ENCODE results near the gene PRTG.
"Not testable (repeated sequence)": the region's sequence is repeated elsewhere in the genome, so short reads cannot be mapped to it uniquely, and the experiment has no call there.

The PRTG gene

GRCh38 chr15:55768670-55769185 lies 25.8 kb upstream of the PRTG start:
- TF ChIP-seq, protein P1, sequence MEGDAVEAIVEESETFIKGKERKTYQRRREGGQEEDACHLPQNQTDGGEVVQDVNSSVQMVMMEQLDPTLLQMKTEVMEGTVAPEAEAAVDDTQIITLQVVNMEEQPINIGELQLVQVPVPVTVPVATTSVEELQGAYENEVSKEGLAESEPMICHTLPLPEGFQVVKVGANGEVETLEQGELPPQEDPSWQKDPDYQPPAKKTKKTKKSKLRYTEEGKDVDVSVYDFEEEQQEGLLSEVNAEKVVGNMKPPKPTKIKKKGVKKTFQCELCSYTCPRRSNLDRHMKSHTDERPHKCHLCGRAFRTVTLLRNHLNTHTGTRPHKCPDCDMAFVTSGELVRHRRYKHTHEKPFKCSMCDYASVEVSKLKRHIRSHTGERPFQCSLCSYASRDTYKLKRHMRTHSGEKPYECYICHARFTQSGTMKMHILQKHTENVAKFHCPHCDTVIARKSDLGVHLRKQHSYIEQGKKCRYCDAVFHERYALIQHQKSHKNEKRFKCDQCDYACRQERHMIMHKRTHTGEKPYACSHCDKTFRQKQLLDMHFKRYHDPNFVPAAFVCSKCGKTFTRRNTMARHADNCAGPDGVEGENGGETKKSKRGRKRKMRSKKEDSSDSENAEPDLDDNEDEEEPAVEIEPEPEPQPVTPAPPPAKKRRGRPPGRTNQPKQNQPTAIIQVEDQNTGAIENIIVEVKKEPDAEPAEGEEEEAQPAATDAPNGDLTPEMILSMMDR (conservative IDR thresholded peaks at IDR 0.05), result no peak
- H3K27ac ChIP-seq, result no peak overlapping the region

GRCh38 chr15:55766676-55767075 lies 23.7 kb upstream of the PRTG start:
- no peak overlapping the region for H3K27ac ChIP-seq
- TF ChIP-seq, protein P1 (conservative IDR thresholded peaks at IDR 0.05), result no peak

GRCh38 chr15:55764398-55764797 lies 21.4 kb upstream of the PRTG start:
- TF ChIP-seq, protein P1 (conservative IDR thresholded peaks at IDR 0.05), result no peak
- H3K27ac ChIP-seq, result no peak overlapping the region

DNA sequence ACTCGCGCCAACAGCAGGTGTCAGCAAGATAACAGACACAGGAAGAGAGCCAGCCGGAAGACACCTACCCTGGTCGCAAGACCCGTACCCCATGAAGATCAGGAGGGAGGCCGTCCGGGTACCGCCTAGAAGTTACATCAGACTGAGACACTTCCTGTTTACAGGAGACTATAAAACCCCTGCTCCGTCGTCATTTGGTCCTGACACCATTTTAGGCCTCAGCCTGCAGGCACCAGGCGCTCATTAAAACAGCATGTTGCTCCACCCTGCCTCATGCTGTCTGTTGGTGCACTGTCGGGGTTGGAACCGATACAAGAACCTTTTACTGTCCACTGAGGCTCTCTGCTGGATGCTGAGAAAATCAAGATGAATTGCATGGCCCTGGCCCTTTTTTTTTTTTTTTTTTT lies 15.6 kb upstream of the PRTG start:
- TF ChIP-seq, protein P1 (conservative IDR thresholded peaks at IDR 0.05), result no peak
- no peak overlapping the region for H3K27ac ChIP-seq

GRCh38 chr15:55753433-55753832 lies 10.5 kb upstream of the PRTG start:
- not testable (repeated sequence) for H3K27ac ChIP-seq

DNA sequence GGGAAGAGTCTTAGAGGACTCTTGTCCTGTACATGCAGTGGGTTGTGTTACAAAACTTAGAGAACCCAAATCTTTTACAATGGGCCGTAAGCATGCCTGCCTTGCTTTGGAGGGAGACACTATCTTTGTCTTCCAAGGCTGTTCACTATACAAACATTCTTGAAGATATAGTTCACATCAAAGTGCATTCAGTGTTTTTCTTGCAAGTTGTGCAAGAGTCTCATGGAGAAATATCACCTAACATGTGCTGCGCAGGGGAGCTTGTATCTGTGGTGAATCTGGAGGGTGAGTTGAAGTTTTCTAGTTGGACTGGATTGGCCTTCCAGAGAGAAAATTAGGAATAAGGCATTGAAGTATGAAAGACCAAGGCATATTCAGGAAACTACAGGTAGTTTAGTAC lies 7.8 kb upstream of the PRTG start:
- H3K27ac ChIP-seq, result no peak overlapping the region
- TF ChIP-seq, protein P1 (conservative IDR thresholded peaks at IDR 0.05), result no peak

- TF ChIP-seq, protein P1 (conservative IDR thresholded peaks at IDR 0.05), result no peak
- H3K27ac ChIP-seq, result no peak overlapping the region
Measured at GRCh38 chr15:55743729-55744655, 1.0 kb upstream of the PRTG start.

GRCh38 chr15:55742498-55742926 lies 440 bp downstream of the PRTG start:
- peak overlapping the region; percentile 41; the same call in 1 of the 2 replicates for H3K27ac ChIP-seq
- TF ChIP-seq, protein P1 (conservative IDR thresholded peaks at IDR 0.05), result no peak

All from VCaP (cell line).